ENCODE measurements around the gene POMC.

Gene POMC

DNA sequence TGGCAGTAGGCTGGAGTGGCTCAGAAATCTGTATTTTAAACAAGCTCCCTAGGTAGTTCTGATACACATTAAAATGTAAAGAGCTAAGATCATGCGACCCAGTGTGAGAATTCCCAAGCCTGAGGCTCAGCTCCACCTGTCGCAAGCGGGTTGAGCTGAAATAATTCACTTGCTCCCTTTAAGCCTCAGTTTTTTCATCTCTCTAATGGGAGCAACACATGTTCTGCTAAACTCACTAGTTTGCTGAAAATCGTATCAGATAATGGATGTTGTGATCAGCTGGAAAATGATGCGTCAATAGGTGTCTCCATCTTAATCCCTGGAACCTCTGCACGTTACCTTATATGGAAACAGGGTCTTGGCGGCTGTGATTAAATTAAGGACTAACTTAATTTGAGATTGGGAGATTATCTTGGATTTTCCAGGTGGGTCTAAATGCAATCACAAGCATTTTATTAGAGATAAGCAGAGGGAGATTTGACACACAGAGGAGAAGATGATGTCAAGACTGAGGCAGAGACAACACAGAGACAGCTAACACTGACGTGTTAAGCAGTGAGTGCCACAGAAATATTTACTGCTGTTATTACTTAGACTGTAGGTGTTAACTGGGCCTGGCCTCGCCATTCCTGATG, 53.0 kb downstream of the POMC start:
- no peak overlapping the region for H2AFZ ChIP-seq (ENCODE audit: low read length)
- H2BK12ac ChIP-seq (ENCODE audit: low read length) = no peak overlapping the region
- peaks cover 0 to 9% of the 10 kb centered on the region in 2 donors for H3K36me3 ChIP-seq (replicated peaks in 1 of 2; ENCODE audit: control insufficient read depth in 2 of 2, insufficient read depth in 2 of 2, low read length in 2 of 2)
- no peak overlapping the region for H4K8ac ChIP-seq (ENCODE audit: low read depth, low read length)
- no CpG with 5 or more reads among the region's 9 CpGs for WGBS, 2 donors (ENCODE audit: extremely low coverage in 2 of 2, insufficient read length in 2 of 2, insufficient replicate concordance in 1 of 2)
- no peak overlapping the region for H3K14ac ChIP-seq (ENCODE audit: low read length)
- H2BK5ac ChIP-seq (ENCODE audit: low read length) = no peak overlapping the region
- H3K9me3 ChIP-seq (replicated peaks in 1 of 2; ENCODE audit: control insufficient read depth in 2 of 2, insufficient read depth in 1 of 2, low read depth in 1 of 2, low read length in 2 of 2) = peaks cover 0 to 2% of the 10 kb centered on the region in 2 donors
- H3K9ac ChIP-seq (ENCODE audit: low read depth, low read length, poor library complexity) = no peak overlapping the region
- no peak overlapping the region for H2BK15ac ChIP-seq (ENCODE audit: low read length)
- no peak overlapping the region for H2BK120ac ChIP-seq (ENCODE audit: low read depth, low read length)
- no peak overlapping the region for H3K23ac ChIP-seq (ENCODE audit: low read depth, low read length, poor library complexity)
- H3K18ac ChIP-seq (ENCODE audit: low read length) = no peak overlapping the region
- H3K4me1 ChIP-seq (ENCODE audit: control insufficient read depth in 2 of 2, insufficient read depth in 1 of 2, low read depth in 1 of 2, low read length in 2 of 2) = no peaks in the 10 kb centered on the region
- H2AK5ac ChIP-seq (ENCODE audit: low read depth, low read length) = no peak overlapping the region
- no peak overlapping the region for H3K4me2 ChIP-seq (ENCODE audit: insufficient read depth, low read length, poor library complexity, severe bottlenecking)
- H3K79me1 ChIP-seq (ENCODE audit: low read depth, low read length) = no peaks in the 10 kb centered on the region
- no peaks in the 10 kb centered on the region for H3K27me3 ChIP-seq (ENCODE audit: control insufficient read depth in 3 of 3, insufficient read depth in 3 of 3, low read depth in 1 of 3, low read length in 3 of 3)
- DNase-seq (ENCODE audit: low spot score) = no peak
- H3K4me3 ChIP-seq (ENCODE audit: low read length in 2 of 2) = no peak overlapping the region
- no peak overlapping the region for H4K91ac ChIP-seq (ENCODE audit: low read depth, low read length, poor library complexity)
- H3K27ac ChIP-seq (replicated peaks; ENCODE audit: low read length) = no peak overlapping the region
- no peak overlapping the region for H3K4ac ChIP-seq (ENCODE audit: low read length)

DNA sequence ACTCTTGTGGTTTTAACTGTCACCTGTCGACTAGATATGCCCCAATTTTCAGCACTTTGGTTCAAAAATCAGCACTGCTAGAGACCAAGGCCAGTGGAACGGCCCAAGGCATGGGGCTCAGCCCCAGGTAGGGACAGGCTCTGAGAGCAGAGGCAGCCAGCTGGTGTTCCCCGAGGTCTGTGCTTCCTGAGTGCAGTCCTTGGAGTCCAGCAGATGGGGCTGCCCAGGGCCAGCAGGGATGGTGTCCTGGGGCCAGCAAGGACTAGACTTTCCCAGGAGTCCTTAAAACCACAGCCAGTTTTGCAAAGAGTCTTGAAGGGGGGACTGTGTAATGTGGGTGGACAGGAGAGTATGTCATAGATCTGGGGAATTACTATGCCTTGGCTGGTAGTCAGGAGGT, 56.3 kb downstream of the POMC start:
- Histone ChIP-seq H3K4ac (ENCODE audit: low read length) (no peak overlapping the region), H3K9me3 (replicated peaks in 1 of 2; ENCODE audit: control insufficient read depth in 2 of 2, insufficient read depth in 1 of 2, low read depth in 1 of 2, low read length in 2 of 2) (peaks cover 0 to 2% of the 10 kb centered on the region in 2 donors), H3K4me1 (ENCODE audit: control insufficient read depth in 2 of 2, insufficient read depth in 1 of 2, low read depth in 1 of 2, low read length in 2 of 2) (no peaks in the 10 kb centered on the region), H3K27me3 (ENCODE audit: control insufficient read depth in 3 of 3, insufficient read depth in 3 of 3, low read depth in 1 of 3, low read length in 3 of 3) (no peaks in the 10 kb centered on the region), H3K4me3 (ENCODE audit: low read length in 2 of 2) (no peak overlapping the region), H3K14ac (ENCODE audit: low read length) (no peak overlapping the region), H2BK120ac (ENCODE audit: low read depth, low read length) (no peak overlapping the region), H4K91ac (ENCODE audit: low read depth, low read length, poor library complexity) (no peak overlapping the region), H3K18ac (ENCODE audit: low read length) (no peak overlapping the region), H3K9ac (ENCODE audit: low read depth, low read length, poor library complexity) (no peak overlapping the region), H2BK12ac (ENCODE audit: low read length) (no peak overlapping the region), H3K4me2 (ENCODE audit: insufficient read depth, low read length, poor library complexity, severe bottlenecking) (no peak overlapping the region), H2AFZ (ENCODE audit: low read length) (no peak overlapping the region), H2AK5ac (ENCODE audit: low read depth, low read length) (no peak overlapping the region), H3K36me3 (replicated peaks in 1 of 2; ENCODE audit: control insufficient read depth in 2 of 2, insufficient read depth in 2 of 2, low read length in 2 of 2) (peaks cover 2 to 15% of the 10 kb centered on the region in 2 donors), H2BK5ac (ENCODE audit: low read length) (no peak overlapping the region), H4K8ac (ENCODE audit: low read depth, low read length) (no peak overlapping the region), H3K79me1 (ENCODE audit: low read depth, low read length) (no peaks in the 10 kb centered on the region), H3K27ac (replicated peaks; ENCODE audit: low read length) (no peak overlapping the region), H2BK15ac (ENCODE audit: low read length) (no peak overlapping the region), H3K23ac (ENCODE audit: low read depth, low read length, poor library complexity) (no peak overlapping the region)
- no CpG with 5 or more reads among the region's 3 CpGs for WGBS, 2 donors (ENCODE audit: extremely low coverage in 2 of 2, insufficient read length in 2 of 2, insufficient replicate concordance in 1 of 2)
- DNase-seq (ENCODE audit: low spot score) = no peak

All from neuronal stem cell (in vitro differentiated cells).